Stomach (tissue), 9 donors: ENCODE data around the gene MCM7. TPM values are rescaled to one million over a fixed set of nuclear protein-coding genes. Genes with fewer than 3 reads are reported as not detected.

Source experiments
- DNase-seq, 2 donors: peaks; one replicate each; pipeline versions ENCODE4 v3.0.0 to v3.0.0-alpha.2; 2013 to 2019
- H3K27ac ChIP-seq, 5 donors: fragments of 200-600 bp in 4 of 5; sonication (generic) in 4 of 5; one replicate each; pipeline ENCODE4 v1.5.1; 2013 to 2019; ENCODE audit warnings: mild to moderate bottlenecking in 1 of 5, moderate library complexity in 1 of 5
- H3K27me3 ChIP-seq, 3 donors: fragments of 200-600 bp; sonication (generic); one replicate each; pipeline ENCODE4 v1.5.1; 2017 to 2019; ENCODE audit warnings: mixed run types in 1 of 3
- H3K36me3 ChIP-seq, 4 donors: fragments of 200-600 bp; sonication (generic); 1 replicate in 3 of 4; 2 replicates in 1 of 4; pipeline ENCODE4 v1.5.1; 2016 to 2019
- H3K4me1 ChIP-seq, 4 donors: fragments of 200-600 bp; sonication (generic); one replicate each; pipeline ENCODE4 v1.5.1; 2016 to 2019
- H3K4me3 ChIP-seq, 4 donors: fragments of 200-600 bp; sonication (generic) in 3 of 4; one replicate each; pipeline ENCODE4 v1.5.1; 2016 to 2019; ENCODE audit warnings: mild to moderate bottlenecking in 1 of 4
- H3K9me3 ChIP-seq, 4 donors: fragments of 200-600 bp; sonication (generic); one replicate each; pipeline ENCODE4 v1.5.1; 2016 to 2019
- EP300 ChIP-seq: sonication (generic); formaldehyde crosslinking; IDR thresholded peaks from one replicate; pipeline ENCODE4 v1.6.1; 2017; ENCODE audit warnings: antibody characterized with exemption
- POLR2A ChIP-seq, 4 donors: fragments of 450-650 bp; IDR thresholded peaks; one replicate each; pipeline ENCODE4 v1.6.1; 2016; ENCODE audit warnings: antibody characterized with exemption in 4 of 4, control low read depth in 2 of 4, mild to moderate bottlenecking in 1 of 4, moderate library complexity in 1 of 4
- POLR2AphosphoS5 ChIP-seq, 3 donors: sonication (generic); formaldehyde crosslinking; IDR thresholded peaks; one replicate each; pipeline ENCODE4 v1.6.1; 2016; ENCODE audit warnings: antibody characterized with exemption in 3 of 3
- WGBS, 5 donors: extraction: QIAGEN DNeasy Blood & Tissue Kit in 3 of 5; methylation state at CpG; one replicate each; pipeline versions ENCODE4 v1.1.5 to v1.1.7; 2013 to 2018; 5-methylcytosine and 5-hydroxymethylcytosine counted together
- intact Hi-C: fragments of 100-400 bp; cut with DNase I; formaldehyde crosslinking; loops from one replicate; pipeline ENCODE4 v1.15.1; 2023; ENCODE audit warnings: low total_unique reads
- polyA plus RNA-seq, 3 donors: library from polyadenylated mRNA; stranded (reverse); fragments of 200-250 nt; gene quantifications; one replicate each; pipeline ENCODE4 v1.2.3, GENCODE V29; 2013
- total RNA-seq, 5 donors: library from RNA; depleted of rRNA; stranded (reverse); fragments of >200 nt; gene quantifications; one replicate each; pipeline versions ENCODE4 v1.1.0 to v1.2.3, GENCODE V29; 2014 to 2016
- TF ChIP-seq, protein P1 (sequence below), 7 experiments: fragments of 450-650 bp in 4 of 7; fragments of 200-600 bp in 3 of 7; sonication (generic) in 3 of 7; IDR thresholded peaks; one replicate each; pipeline ENCODE4 v1.5.1; 2016 to 2019; ENCODE audit warnings: antibody characterized with exemption in 7 of 7, control low read depth in 2 of 7, mild to moderate bottlenecking in 1 of 7
- donor health status: healthy with polysubstance abuse.
- donor health status: Bipolar disorder and iron deficiency.
- donor health status: healthy.

The MCM7 gene
- total and polyA plus RNA-seq, 8 donors = 39.6 to 104 (median 50.5) TPM

DNA sequence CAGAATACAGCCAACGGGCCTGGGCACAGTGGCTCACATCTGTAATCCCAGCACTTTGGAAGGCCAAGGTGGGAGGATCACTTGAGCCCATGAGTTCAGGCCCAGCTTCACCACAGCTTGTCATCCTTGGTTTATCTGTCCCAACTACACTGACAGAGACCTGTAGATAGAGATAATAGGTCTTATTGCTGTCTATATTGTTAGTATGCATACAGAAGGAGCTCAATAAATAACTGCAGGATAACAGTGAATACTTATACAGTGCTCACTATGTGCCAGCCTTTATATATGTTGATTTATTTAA, 19.5 kb upstream of the MCM7 start:
- TF ChIP-seq, protein P1, sequence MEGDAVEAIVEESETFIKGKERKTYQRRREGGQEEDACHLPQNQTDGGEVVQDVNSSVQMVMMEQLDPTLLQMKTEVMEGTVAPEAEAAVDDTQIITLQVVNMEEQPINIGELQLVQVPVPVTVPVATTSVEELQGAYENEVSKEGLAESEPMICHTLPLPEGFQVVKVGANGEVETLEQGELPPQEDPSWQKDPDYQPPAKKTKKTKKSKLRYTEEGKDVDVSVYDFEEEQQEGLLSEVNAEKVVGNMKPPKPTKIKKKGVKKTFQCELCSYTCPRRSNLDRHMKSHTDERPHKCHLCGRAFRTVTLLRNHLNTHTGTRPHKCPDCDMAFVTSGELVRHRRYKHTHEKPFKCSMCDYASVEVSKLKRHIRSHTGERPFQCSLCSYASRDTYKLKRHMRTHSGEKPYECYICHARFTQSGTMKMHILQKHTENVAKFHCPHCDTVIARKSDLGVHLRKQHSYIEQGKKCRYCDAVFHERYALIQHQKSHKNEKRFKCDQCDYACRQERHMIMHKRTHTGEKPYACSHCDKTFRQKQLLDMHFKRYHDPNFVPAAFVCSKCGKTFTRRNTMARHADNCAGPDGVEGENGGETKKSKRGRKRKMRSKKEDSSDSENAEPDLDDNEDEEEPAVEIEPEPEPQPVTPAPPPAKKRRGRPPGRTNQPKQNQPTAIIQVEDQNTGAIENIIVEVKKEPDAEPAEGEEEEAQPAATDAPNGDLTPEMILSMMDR (IDR thresholded peaks at IDR 0.05) = no peak
- TF ChIP-seq POLR2A (IDR thresholded peaks at IDR 0.05) (no peak), EP300 (no peak), POLR2AphosphoS5 (IDR thresholded peaks at IDR 0.05) (no peak)
- WGBS, 5 donors = 11 to 34% (median 23%) methylated on average over 1 of the region's 1 CpG
- Histone ChIP-seq H3K27me3 (no peaks in the 10 kb centered on the region), H3K9me3 (no peaks in the 10 kb centered on the region), H3K4me3 (peak overlapping the region in 3 of 4 donors; percentile 73 to 95 (median 81)), H3K4me1 (peaks cover 30 to 54% (median 37%) of the 10 kb centered on the region in 4 donors), H3K27ac (peak overlapping the region in 4 of 5 donors; percentile 80 to 89 (median 86)), H3K36me3 (peaks cover 0 to 16% (median under 1%) of the 10 kb centered on the region in 4 donors)
- no peak for DNase-seq
- intact Hi-C loops = no loop called here

- Histone ChIP-seq H3K9me3 (no peaks in the 10 kb centered on the region), H3K27me3 (no peaks in the 10 kb centered on the region), H3K4me3 (peak overlapping the region; percentile 73 to 95 (median 85)), H3K36me3 (peaks cover 0 to 16% (median 3%) of the 10 kb centered on the region in 4 donors), H3K27ac (peak overlapping the region; percentile 67 to 89 (median 84)), H3K4me1 (peaks cover 25 to 49% (median 31%) of the 10 kb centered on the region in 4 donors)
- peak; percentile 47 to 84 for DNase-seq
- TF ChIP-seq POLR2AphosphoS5 (IDR thresholded peaks at IDR 0.05) (no peak), POLR2A (IDR thresholded peaks at IDR 0.05) (no peak), EP300 (no peak)
- TF ChIP-seq, protein P1 (IDR thresholded peaks at IDR 0.05) = no peak
- 20 to 30% (median 26%) methylated on average over 19 of the region's 19 CpGs for WGBS, 5 donors
- intact Hi-C loops = no loop called here
These were observed 19.0 kb upstream of the MCM7 start for GRCh38 chr7:100119970-100120732.

- Histone ChIP-seq H3K4me3 (peak within 1 kb of the TSS; percentile 73 to 95 (median 85)), H3K27ac (peak within 1 kb of the TSS; percentile 67 to 89 (median 84)), H3K36me3 (peaks cover 0 to 16% (median 8%) of the 10 kb centered on the region in 4 donors), H3K4me1 (peaks cover 24 to 41% (median 28%) of the 10 kb centered on the region in 4 donors), H3K9me3 (no peaks in the 10 kb centered on the region), H3K27me3 (no peaks in the 10 kb centered on the region)
- WGBS, 5 donors = 0 to 1% (median 0%) methylated on average over 33 to 49 of the region's 49 CpGs
- intact Hi-C loops = no loop called here
- TF ChIP-seq EP300 = no peak
- TF ChIP-seq POLR2AphosphoS5 (IDR thresholded peaks at IDR 0.05) = peak; percentile 45 to 76 (median 59)
- no peak for TF ChIP-seq POLR2A (IDR thresholded peaks at IDR 0.05)
- TF ChIP-seq, protein P1 (IDR thresholded peaks at IDR 0.05) = peak in 1 of 7 experiments; percentile 29
- DNase-seq = peak; percentile 96 to 98
These were observed 18.1 kb upstream of the MCM7 start, which contains the start of the genes CNPY4 and TAF6 for GRCh38 chr7:100119072-100119969. CNPY4 (plus strand) TSS chr7:100119634; CDS start chr7:100119745, 111 bp downstream. TAF6 (minus strand) TSS chr7:100119358; CDS start chr7:100114209, 5,149 bp downstream.
